GM12873 (cell line): ENCODE data around the gene DAZAP1.

Source experiments
- CTCF ChIP-seq: IDR thresholded peaks from 2 replicates; pipeline ENCODE4 v1.5.1; 2012; ENCODE audit warnings: low read depth, mild to moderate bottlenecking, moderate library complexity, low read length, control low read depth; ENCODE audit not compliant: insufficient read depth; ENCODE audit errors: missing control alignments

DAZAP1 gene

DNA sequence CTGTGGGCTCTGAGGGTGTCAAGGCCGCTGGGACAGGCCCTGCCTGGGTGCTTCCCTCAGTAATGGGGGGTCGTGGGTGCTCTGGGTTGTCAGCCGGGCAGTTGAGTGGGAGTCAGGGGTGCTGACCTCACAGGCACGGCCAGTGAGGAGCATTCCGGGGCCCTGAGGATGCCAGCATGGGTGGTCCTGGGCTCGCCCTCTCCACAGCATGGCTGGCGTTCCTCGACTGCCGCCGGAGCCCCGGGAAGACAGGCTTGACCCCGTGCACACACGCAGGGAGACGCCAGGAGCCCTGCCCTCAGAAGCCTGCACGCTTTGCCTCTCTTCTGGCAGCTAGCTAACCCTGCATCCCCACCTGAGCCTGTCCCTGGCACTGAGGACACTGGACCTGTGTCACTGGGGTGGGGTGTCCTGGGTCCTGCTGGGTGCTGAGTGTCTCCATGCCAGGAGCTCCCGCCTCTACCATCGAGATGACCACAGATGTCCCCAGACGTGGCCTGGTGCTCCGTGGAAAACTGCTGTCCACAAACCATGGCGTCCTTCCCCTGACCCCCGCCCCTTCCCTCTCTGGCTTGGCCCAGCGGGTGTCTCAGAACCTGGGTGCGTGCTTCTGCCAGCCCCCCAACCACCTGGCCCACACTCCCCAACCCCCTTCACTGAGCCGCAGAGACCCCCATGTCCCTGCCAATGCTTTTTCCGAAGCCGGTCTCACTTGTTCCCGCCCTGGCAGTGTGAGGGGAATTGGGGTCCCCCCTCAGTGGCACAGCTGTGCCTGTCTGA is 28.1 kb upstream of the DAZAP1 start:
- no peak for TF ChIP-seq CTCF

- no peak for TF ChIP-seq CTCF
These were observed 27.4 kb upstream of the DAZAP1 start for GRCh38 chr19:1379961-1380489.

- TF ChIP-seq CTCF, result no peak
These were observed 25.1 kb upstream of the DAZAP1 start for GRCh38 chr19:1382250-1382649.

DNA sequence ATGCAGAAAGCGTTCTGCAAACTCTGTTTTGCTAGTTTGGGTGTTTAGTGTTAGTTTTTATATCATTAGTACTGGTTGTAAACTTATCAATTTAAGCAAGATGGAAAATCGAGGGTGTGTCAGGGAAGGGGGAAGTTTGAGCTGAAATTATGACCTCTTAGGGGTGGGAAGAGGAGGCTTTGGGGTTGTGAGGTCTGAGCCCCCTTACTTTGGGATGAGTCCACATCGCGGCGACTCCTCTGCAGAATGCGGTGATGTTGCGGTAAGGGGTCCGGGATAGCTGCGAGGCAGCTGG is 24.4 kb upstream of the DAZAP1 start:
- no peak for TF ChIP-seq CTCF

DNA sequence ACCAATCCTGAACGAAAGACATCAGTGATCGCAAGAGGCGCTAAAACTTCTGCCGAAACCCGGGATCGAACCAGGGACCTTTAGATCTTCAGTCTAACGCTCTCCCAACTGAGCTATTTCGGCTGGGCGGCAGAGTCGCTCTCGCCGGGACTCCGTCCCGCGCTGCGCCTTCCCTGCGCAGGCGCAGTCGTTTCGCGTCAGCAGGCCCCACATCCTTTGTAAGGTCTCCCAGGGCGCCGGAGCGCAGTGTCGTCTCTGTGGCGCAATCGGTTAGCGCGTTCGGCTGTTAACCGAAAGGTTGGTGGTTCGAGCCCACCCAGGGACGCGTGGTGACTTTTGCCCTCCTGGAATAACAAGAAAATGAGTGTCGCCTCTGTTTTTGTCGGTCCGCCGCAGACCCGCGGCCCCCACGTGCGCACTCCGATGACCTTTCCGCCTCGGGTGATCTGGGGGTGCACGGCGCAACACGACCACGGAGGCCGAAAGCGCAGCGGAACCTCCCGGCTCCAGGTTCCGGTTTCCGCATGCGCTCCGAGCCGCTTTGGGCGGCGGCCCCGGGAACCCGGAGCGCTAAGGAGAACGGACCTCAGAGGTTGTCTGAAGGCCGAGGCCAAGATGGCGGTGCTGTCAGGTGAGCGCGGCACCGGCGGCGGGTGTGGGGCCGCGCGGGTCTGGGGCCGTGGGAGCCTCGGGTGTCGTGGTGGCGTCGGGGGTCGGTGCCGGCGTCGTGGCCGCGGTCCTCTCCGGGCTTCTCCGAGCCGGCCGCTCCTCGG is 23.9 kb upstream of the DAZAP1 start, which contains the start of gene NDUFS7:
TSS of gene NDUFS7 (plus strand) at position 596 of the 773 bp plus-strand sequence. CDS start at position 616, 20 bp downstream.
- TF ChIP-seq CTCF, result peak; percentile 35

DNA sequence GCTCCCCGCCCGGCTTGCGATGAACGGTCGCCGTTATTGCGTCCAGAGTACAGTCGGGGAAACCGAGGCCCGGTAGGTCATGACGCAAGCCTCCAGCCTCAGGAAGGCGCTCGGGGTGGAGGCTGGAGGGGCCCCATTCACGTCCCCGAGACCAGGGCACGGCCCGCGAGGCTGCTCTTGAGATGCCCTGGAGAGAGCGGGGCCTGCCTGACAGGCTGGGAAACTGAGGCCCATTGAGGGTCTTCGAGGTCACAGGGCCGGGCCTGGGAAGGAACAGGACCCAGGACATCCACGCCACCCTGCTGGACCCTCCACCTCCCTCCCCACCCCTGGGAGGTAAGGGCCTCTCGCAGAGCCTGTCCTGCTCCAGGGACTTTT is 23.3 kb upstream of the DAZAP1 start:
- no peak for TF ChIP-seq CTCF

DNA sequence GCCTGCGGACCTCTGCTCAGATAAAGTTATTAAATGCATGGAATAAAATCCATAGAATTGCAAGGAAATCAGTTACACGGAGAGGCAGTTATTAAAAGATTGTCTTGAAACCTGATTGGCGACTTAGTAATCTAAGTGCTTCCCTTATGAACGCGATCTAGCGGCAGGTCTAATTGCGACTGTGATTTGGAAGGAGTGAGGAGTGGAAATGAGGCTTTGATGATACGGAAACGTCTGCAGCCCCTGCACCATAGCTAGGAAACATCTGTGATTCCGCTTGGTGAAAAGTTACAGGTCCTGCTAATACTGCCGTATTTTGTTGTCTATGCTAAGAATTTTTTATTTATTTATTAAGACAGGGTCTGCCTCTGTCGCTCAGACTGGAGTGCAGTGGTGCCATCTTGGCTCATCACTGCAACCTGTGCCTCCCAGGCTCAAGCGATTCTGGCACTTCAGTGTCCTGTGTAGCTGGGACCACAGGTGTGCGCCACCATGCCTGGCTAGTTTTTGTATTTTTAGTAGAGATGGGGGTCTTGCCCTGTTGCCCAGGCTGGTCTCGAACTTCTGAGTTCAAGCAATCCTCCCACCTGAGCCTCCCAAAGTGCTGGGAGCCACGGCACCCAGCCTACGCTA is 22.8 kb upstream of the DAZAP1 start:
- TF ChIP-seq CTCF, result no peak
